ENCODE measurements around the gene RBM44.

Gene RBM44

GRCh38 chr2:237790353-237790752 is 8.2 kb upstream of the RBM44 start:
- Histone ChIP-seq H3K4me3 (replicated peaks; ENCODE audit: insufficient read depth, low read length) (no peak overlapping the region), H3K27me3 (ENCODE audit: insufficient read depth, poor library complexity, severe bottlenecking) (no peaks in the 10 kb centered on the region), H3K27ac (replicated peaks) (no peak overlapping the region)
- TF ChIP-seq, protein P1, sequence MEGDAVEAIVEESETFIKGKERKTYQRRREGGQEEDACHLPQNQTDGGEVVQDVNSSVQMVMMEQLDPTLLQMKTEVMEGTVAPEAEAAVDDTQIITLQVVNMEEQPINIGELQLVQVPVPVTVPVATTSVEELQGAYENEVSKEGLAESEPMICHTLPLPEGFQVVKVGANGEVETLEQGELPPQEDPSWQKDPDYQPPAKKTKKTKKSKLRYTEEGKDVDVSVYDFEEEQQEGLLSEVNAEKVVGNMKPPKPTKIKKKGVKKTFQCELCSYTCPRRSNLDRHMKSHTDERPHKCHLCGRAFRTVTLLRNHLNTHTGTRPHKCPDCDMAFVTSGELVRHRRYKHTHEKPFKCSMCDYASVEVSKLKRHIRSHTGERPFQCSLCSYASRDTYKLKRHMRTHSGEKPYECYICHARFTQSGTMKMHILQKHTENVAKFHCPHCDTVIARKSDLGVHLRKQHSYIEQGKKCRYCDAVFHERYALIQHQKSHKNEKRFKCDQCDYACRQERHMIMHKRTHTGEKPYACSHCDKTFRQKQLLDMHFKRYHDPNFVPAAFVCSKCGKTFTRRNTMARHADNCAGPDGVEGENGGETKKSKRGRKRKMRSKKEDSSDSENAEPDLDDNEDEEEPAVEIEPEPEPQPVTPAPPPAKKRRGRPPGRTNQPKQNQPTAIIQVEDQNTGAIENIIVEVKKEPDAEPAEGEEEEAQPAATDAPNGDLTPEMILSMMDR (IDR thresholded peaks at IDR 0.05; ENCODE audit: insufficient read depth, low read length), result no peak
- DNase-seq (ENCODE audit: low read depth in 1 of 2, low spot score in 1 of 2), result no peak

GRCh38 chr2:237791977-237792727 is 6.4 kb upstream of the RBM44 start:
- Histone ChIP-seq H3K27me3 (ENCODE audit: insufficient read depth, poor library complexity, severe bottlenecking) (no peaks in the 10 kb centered on the region), H3K4me3 (replicated peaks; ENCODE audit: insufficient read depth, low read length) (no peak overlapping the region), H3K27ac (replicated peaks) (no peak overlapping the region)
- no peak for DNase-seq (ENCODE audit: low read depth in 1 of 2, low spot score in 1 of 2)
- TF ChIP-seq GABPA (IDR thresholded peaks at IDR 0.05; ENCODE audit: low read depth) (no peak), REST (IDR thresholded peaks at IDR 0.05; ENCODE audit: insufficient replicate concordance, low read depth) (no peak), SPI1 (IDR thresholded peaks at IDR 0.05; ENCODE audit: borderline replicate concordance, low read depth) (no peak), POLR2AphosphoS5 (IDR thresholded peaks at IDR 0.05; ENCODE audit: low read depth) (no peak)
- TF ChIP-seq, protein P1 (IDR thresholded peaks at IDR 0.05; ENCODE audit: insufficient read depth, low read length), result no peak

GRCh38 chr2:237797253-237797652 is 1.3 kb upstream of the RBM44 start:
- Histone ChIP-seq H3K27ac (replicated peaks) (no peak overlapping the region), H3K4me3 (replicated peaks; ENCODE audit: insufficient read depth, low read length) (no peak overlapping the region), H3K27me3 (ENCODE audit: insufficient read depth, poor library complexity, severe bottlenecking) (no peaks in the 10 kb centered on the region)
- no peak for TF ChIP-seq REST (IDR thresholded peaks at IDR 0.05; ENCODE audit: insufficient replicate concordance, low read depth)
- no peak for TF ChIP-seq GABPA (IDR thresholded peaks at IDR 0.05; ENCODE audit: low read depth)
- no peak for TF ChIP-seq SPI1 (IDR thresholded peaks at IDR 0.05; ENCODE audit: borderline replicate concordance, low read depth)
- TF ChIP-seq, protein P1 (IDR thresholded peaks at IDR 0.05; ENCODE audit: insufficient read depth, low read length), result no peak
- no peak for TF ChIP-seq POLR2AphosphoS5 (IDR thresholded peaks at IDR 0.05; ENCODE audit: low read depth)
- no peak for DNase-seq (ENCODE audit: low read depth in 1 of 2, low spot score in 1 of 2)

DNA sequence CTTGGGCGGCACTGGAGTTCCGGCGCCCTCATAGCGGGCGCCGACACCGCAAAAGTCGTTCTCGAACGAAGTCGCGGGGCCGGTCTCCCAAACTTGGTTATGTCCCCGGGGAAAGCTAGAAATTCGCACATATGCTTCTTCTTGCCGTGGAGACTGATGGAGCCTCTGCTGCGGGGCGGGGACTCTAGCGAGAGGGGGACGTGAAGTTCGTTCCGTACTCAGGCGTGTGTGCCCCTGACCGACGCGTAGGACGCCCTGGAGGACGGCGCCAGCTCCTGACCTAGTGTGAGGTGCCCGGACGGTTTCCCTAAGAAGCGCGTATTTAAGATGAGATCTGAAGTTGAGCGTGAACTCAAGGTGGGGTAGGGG is 465 bp downstream of the RBM44 start:
- TF ChIP-seq SPI1 (IDR thresholded peaks at IDR 0.05; ENCODE audit: borderline replicate concordance, low read depth) (no peak), REST (IDR thresholded peaks at IDR 0.05; ENCODE audit: insufficient replicate concordance, low read depth) (no peak), GABPA (IDR thresholded peaks at IDR 0.05; ENCODE audit: low read depth) (no peak), POLR2AphosphoS5 (IDR thresholded peaks at IDR 0.05; ENCODE audit: low read depth) (no peak)
- TF ChIP-seq, protein P1 (IDR thresholded peaks at IDR 0.05; ENCODE audit: insufficient read depth, low read length), result no peak
- H3K27ac ChIP-seq (replicated peaks), result no peak overlapping the region
- DNase-seq (ENCODE audit: low read depth in 1 of 2, low spot score in 1 of 2), result no peak
- no peaks in the 10 kb centered on the region for H3K27me3 ChIP-seq (ENCODE audit: insufficient read depth, poor library complexity, severe bottlenecking)
- H3K4me3 ChIP-seq (replicated peaks; ENCODE audit: insufficient read depth, low read length), result no peak overlapping the region
